Effector memory CD4-positive, alpha-beta T cell (primary cell): ENCODE data around the gene WNT3.

Source experiments
- DNase-seq, 3 donors: peaks; one replicate each; pipeline ENCODE4 v3.0.0-alpha.2; 2020
- H3K27ac ChIP-seq: 2 replicates; pipeline ENCODE4 v1.7.0; 2013; ENCODE audit warnings: mild to moderate bottlenecking, low read length, moderate library complexity; ENCODE audit not compliant: insufficient read depth, poor library complexity, severe bottlenecking
- H3K27me3 ChIP-seq: replicated peaks from 2 replicates; pipeline ENCODE4 v1.7.0; 2013; ENCODE audit warnings: mild to moderate bottlenecking, low read length; ENCODE audit not compliant: insufficient read depth, control insufficient read depth, poor library complexity, severe bottlenecking
- H3K36me3 ChIP-seq: 2 replicates; pipeline ENCODE4 v1.7.0; 2013; ENCODE audit warnings: mild to moderate bottlenecking, low read length, moderate library complexity; ENCODE audit not compliant: control insufficient read depth, insufficient read depth
- H3K4me1 ChIP-seq: 2 replicates; pipeline ENCODE4 v1.7.0; 2013; ENCODE audit warnings: low read length, mild to moderate bottlenecking; ENCODE audit not compliant: control insufficient read depth, insufficient read depth, poor library complexity, severe bottlenecking
- H3K4me3 ChIP-seq: 2 replicates; pipeline ENCODE4 v1.7.0; 2013; ENCODE audit warnings: low read length, low read depth, mild to moderate bottlenecking; ENCODE audit not compliant: insufficient read depth, poor library complexity, severe bottlenecking
- H3K9me3 ChIP-seq: 2 replicates; pipeline ENCODE4 v1.7.0; 2013; ENCODE audit warnings: mild to moderate bottlenecking, low read length, moderate library complexity; ENCODE audit not compliant: control insufficient read depth

The WNT3 gene

GRCh38 chr17:46814446-46814845, 4.0 kb downstream of the WNT3 start:
- H3K36me3 ChIP-seq, result no peaks in the 10 kb centered on the region
- peaks cover 10% of the 10 kb centered on the region for H3K4me1 ChIP-seq
- H3K4me3 ChIP-seq, result no peak overlapping the region
- no peaks in the 10 kb centered on the region for H3K9me3 ChIP-seq
- peaks cover 47% of the 10 kb centered on the region for H3K27me3 ChIP-seq
- DNase-seq, result no peak
- no peak overlapping the region for H3K27ac ChIP-seq

GRCh38 chr17:46813920-46814319, 4.6 kb downstream of the WNT3 start:
- H3K4me1 ChIP-seq, result peaks cover 5% of the 10 kb centered on the region

GRCh38 chr17:46812624-46813318, 5.7 kb downstream of the WNT3 start:
- Histone ChIP-seq H3K9me3 (no peaks in the 10 kb centered on the region), H3K4me3 (no peak overlapping the region), H3K4me1 (no peaks in the 10 kb centered on the region), H3K27me3 (peaks cover 32% of the 10 kb centered on the region), H3K36me3 (no peaks in the 10 kb centered on the region), H3K27ac (no peak overlapping the region)
- DNase-seq, result no peak

More at GRCh38 chr17:46813920-46814319, 4.6 kb downstream of the WNT3 start:
- H3K27ac ChIP-seq, result no peak overlapping the region
- no peaks in the 10 kb centered on the region for H3K36me3 ChIP-seq
- H3K4me3 ChIP-seq, result no peak overlapping the region
- DNase-seq, result no peak
- no peaks in the 10 kb centered on the region for H3K9me3 ChIP-seq
- H3K27me3 ChIP-seq, result peaks cover 41% of the 10 kb centered on the region

GRCh38 chr17:46811978-46812583, 6.4 kb downstream of the WNT3 start:
- Histone ChIP-seq H3K4me3 (no peak overlapping the region), H3K27me3 (peaks cover 25% of the 10 kb centered on the region), H3K27ac (no peak overlapping the region), H3K36me3 (no peaks in the 10 kb centered on the region), H3K9me3 (no peaks in the 10 kb centered on the region), H3K4me1 (no peaks in the 10 kb centered on the region)
- DNase-seq, result no peak

GRCh38 chr17:46810837-46811236, 7.7 kb downstream of the WNT3 start:
- no peak overlapping the region for H3K27ac ChIP-seq
- H3K4me3 ChIP-seq, result no peak overlapping the region
- DNase-seq, result no peak
- no peaks in the 10 kb centered on the region for H3K9me3 ChIP-seq
- H3K4me1 ChIP-seq, result no peaks in the 10 kb centered on the region
- H3K36me3 ChIP-seq, result no peaks in the 10 kb centered on the region
- peaks cover 18% of the 10 kb centered on the region for H3K27me3 ChIP-seq

GRCh38 chr17:46809110-46809571, 9.4 kb downstream of the WNT3 start:
- H3K27me3 ChIP-seq, result peaks cover 11% of the 10 kb centered on the region
- no peaks in the 10 kb centered on the region for H3K9me3 ChIP-seq
- H3K4me1 ChIP-seq, result no peaks in the 10 kb centered on the region
- H3K27ac ChIP-seq, result no peak overlapping the region
- H3K36me3 ChIP-seq, result no peaks in the 10 kb centered on the region
- no peak for DNase-seq
- no peak overlapping the region for H3K4me3 ChIP-seq

GRCh38 chr17:46805771-46806170, 12.7 kb downstream of the WNT3 start:
- no peak for DNase-seq
- Histone ChIP-seq H3K4me1 (no peaks in the 10 kb centered on the region), H3K27ac (no peak overlapping the region), H3K27me3 (no peaks in the 10 kb centered on the region), H3K9me3 (no peaks in the 10 kb centered on the region), H3K4me3 (no peak overlapping the region), H3K36me3 (no peaks in the 10 kb centered on the region)

GRCh38 chr17:46803544-46803943, 14.9 kb downstream of the WNT3 start:
- H3K27ac ChIP-seq, result no peak overlapping the region
- no peak overlapping the region for H3K4me3 ChIP-seq
- no peaks in the 10 kb centered on the region for H3K4me1 ChIP-seq
- DNase-seq, result no peak
- no peaks in the 10 kb centered on the region for H3K36me3 ChIP-seq
- H3K27me3 ChIP-seq, result no peaks in the 10 kb centered on the region
- H3K9me3 ChIP-seq, result no peaks in the 10 kb centered on the region

GRCh38 chr17:46802800-46803199, 15.7 kb downstream of the WNT3 start:
- Histone ChIP-seq H3K27me3 (no peaks in the 10 kb centered on the region), H3K4me3 (no peak overlapping the region), H3K4me1 (no peaks in the 10 kb centered on the region), H3K27ac (no peak overlapping the region), H3K9me3 (no peaks in the 10 kb centered on the region), H3K36me3 (no peaks in the 10 kb centered on the region)
- DNase-seq, result no peak

- no peak overlapping the region for H3K4me3 ChIP-seq
- no peaks in the 10 kb centered on the region for H3K36me3 ChIP-seq
- H3K27me3 ChIP-seq, result no peaks in the 10 kb centered on the region
- no peaks in the 10 kb centered on the region for H3K4me1 ChIP-seq
- H3K27ac ChIP-seq, result no peak overlapping the region
- no peaks in the 10 kb centered on the region for H3K9me3 ChIP-seq
- DNase-seq, result no peak
Observed at GRCh38 chr17:46800573-46800972, 17.9 kb downstream of the WNT3 start.
